Gastroesophageal sphincter (tissue), 4 donors: ENCODE results near the gene P2RX7. TPM values are rescaled to one million over a fixed set of nuclear protein-coding genes. Genes with fewer than 3 reads are reported as not detected.
"Not testable (repeated sequence)": the region's sequence is repeated elsewhere in the genome, so short reads cannot be mapped to it uniquely, and the experiment has no call there.

Experiments used
- ATAC-seq: fragments of 150-250 bp; one replicate; pipeline ENCODE4 v1.9.1; 2016; ENCODE audit warnings: mild to moderate bottlenecking, moderate library complexity
- H3K27ac ChIP-seq, 4 donors: fragments of 200-600 bp; sonication (generic) in 3 of 4; 1 replicate in 3 of 4; 2 replicates in 1 of 4; pipeline ENCODE4 v1.5.1; 2016 to 2019
- H3K27me3 ChIP-seq: fragments of 200-600 bp; sonication (generic); one replicate; pipeline ENCODE4 v1.5.1; 2019
- H3K36me3 ChIP-seq, 2 donors: fragments of 200-600 bp; sonication (generic); one replicate each; pipeline ENCODE4 v1.5.1; 2019; ENCODE audit warnings: control low read depth in 1 of 2
- H3K4me1 ChIP-seq, 3 donors: fragments of 200-600 bp; sonication (generic); 1 replicate in 2 of 3; 2 replicates in 1 of 3; pipeline ENCODE4 v1.5.1; 2016 to 2019; ENCODE audit warnings: control low read depth in 2 of 3
- H3K4me3 ChIP-seq, 2 donors: fragments of 200-600 bp; sonication (generic); one replicate each; pipeline ENCODE4 v1.5.1; 2019; ENCODE audit warnings: mild to moderate bottlenecking in 1 of 2, moderate library complexity in 1 of 2
- H3K9me3 ChIP-seq, 3 donors: fragments of 200-600 bp; sonication (generic); one replicate each; pipeline ENCODE4 v1.5.1; 2017 to 2019; ENCODE audit warnings: control low read depth in 2 of 3
- CTCF ChIP-seq, 4 experiments: fragments of 200-600 bp in 2 of 4; fragments of 450-650 bp in 2 of 4; sonication (generic) in 1 of 4; IDR thresholded peaks; one replicate each; pipeline ENCODE4 v1.5.1; 2017 to 2019; ENCODE audit warnings: antibody characterized with exemption in 4 of 4, mild to moderate bottlenecking in 2 of 4, moderate library complexity in 2 of 4
- EP300 ChIP-seq: sonication (generic); formaldehyde crosslinking; IDR thresholded peaks from one replicate; pipeline ENCODE4 v1.6.1; 2017; ENCODE audit warnings: antibody characterized with exemption, mild to moderate bottlenecking
- POLR2A ChIP-seq, 2 donors: fragments of 450-650 bp; IDR thresholded peaks; one replicate each; pipeline ENCODE4 v1.6.1; 2017; ENCODE audit warnings: antibody characterized with exemption in 2 of 2, mild to moderate bottlenecking in 2 of 2, moderate library complexity in 1 of 2
- POLR2AphosphoS5 ChIP-seq: sonication (generic); formaldehyde crosslinking; IDR thresholded peaks from one replicate; pipeline ENCODE4 v1.6.1; 2017; ENCODE audit warnings: antibody characterized with exemption
- WGBS, 2 donors: methylation state at CpG; one replicate each; pipeline ENCODE4 v1.1.5; 2018; ENCODE audit warnings: low coverage in 1 of 2; 5-methylcytosine and 5-hydroxymethylcytosine counted together
- total RNA-seq, 4 donors: library from RNA; depleted of rRNA; stranded (reverse); fragments of >200 nt; gene quantifications; one replicate each; pipeline ENCODE4 v1.1.0, GENCODE V29; 2016

Gene P2RX7
- total RNA-seq, 4 donors from 2014 or later = 2.0 to 3.3 (median 3.0) TPM

- TF ChIP-seq POLR2A (IDR thresholded peaks at IDR 0.05) = no peak
- Histone ChIP-seq H3K4me3 (no peak overlapping the region), H3K27me3 (no peaks in the 10 kb centered on the region), H3K9me3 (peaks cover 0 to 5% (median 0%) of the 10 kb centered on the region in 3 donors), H3K27ac (no peak overlapping the region), H3K4me1 (no peaks in the 10 kb centered on the region), H3K36me3 (peaks cover 0 to 61% of the 10 kb centered on the region in 2 donors)
- WGBS, 2 donors = 76 to 83% methylated on average over 1 to 2 of the region's 2 CpGs
- ATAC-seq = no peak
Measured at GRCh38 chr12:121162985-121163384, 30.3 kb downstream of the P2RX7 start.

DNA sequence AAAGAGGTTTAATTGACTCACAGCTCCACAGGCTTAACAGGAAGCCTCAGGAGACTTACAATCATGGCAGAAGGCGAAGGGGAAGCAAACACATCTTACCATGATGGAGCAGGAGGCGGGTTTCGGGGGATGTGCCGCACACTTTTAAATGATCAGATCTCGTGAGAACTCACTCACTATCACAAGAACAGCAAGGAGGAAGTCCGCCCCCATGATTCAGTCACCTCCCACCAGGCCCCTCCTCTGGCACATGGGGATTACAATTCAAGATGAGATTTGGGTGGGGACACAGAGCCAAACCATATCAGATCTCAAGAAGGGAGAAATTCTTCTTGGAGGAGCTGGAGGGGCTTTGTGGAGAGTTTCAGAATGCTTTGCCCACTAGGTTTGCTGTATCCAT is 32.2 kb downstream of the P2RX7 start:
- not testable (repeated sequence) for ATAC-seq
- 91 to 100% methylated on average over 4 to 6 of the region's 6 CpGs for WGBS, 2 donors

GRCh38 chr12:121165316-121165715 is 32.6 kb downstream of the P2RX7 start:
- Histone ChIP-seq H3K36me3 (peaks cover 0 to 62% of the 10 kb centered on the region in 2 donors), H3K9me3 (no peaks in the 10 kb centered on the region), H3K27ac (no peak overlapping the region), H3K4me3 (no peak overlapping the region), H3K27me3 (no peaks in the 10 kb centered on the region), H3K4me1 (no peaks in the 10 kb centered on the region)
- TF ChIP-seq POLR2A (IDR thresholded peaks at IDR 0.05) (no peak), EP300 (no peak), CTCF (IDR thresholded peaks at IDR 0.05) (no peak), POLR2AphosphoS5 (no peak)
- no peak for ATAC-seq
- WGBS, 2 donors = 87 to 100% methylated on average over 2 to 3 of the region's 9 CpGs

More for the DNA sequence above, 32.2 kb downstream of the P2RX7 start:
- peaks cover 0 to 62% of the 10 kb centered on the region in 2 donors for H3K36me3 ChIP-seq
- H3K27ac ChIP-seq, H3K4me1 ChIP-seq, H3K9me3 ChIP-seq, H3K4me3 ChIP-seq, H3K27me3 ChIP-seq: not testable (repeated sequence)

DNA sequence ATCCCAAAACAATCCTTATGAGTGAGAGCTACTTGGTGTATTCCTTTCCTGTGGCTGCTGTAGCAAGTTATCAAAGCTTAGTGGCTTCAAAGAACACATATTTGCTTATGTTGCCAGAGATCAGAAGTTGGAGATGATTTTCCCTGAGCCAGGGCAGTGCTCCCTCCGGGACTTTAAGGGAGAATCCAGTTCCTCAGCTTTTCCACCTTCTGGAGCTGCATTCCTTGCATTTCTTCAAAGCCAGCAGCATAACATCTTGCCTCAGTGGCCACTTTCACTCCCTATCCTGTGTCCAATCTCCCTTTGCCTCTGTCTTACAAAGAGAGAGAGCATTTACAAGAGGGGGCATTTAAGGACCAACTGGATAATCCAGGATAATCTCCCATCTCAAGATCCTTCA is 33.7 kb downstream of the P2RX7 start:
- Histone ChIP-seq H3K4me1 (no peaks in the 10 kb centered on the region), H3K36me3 (peaks cover 0 to 62% of the 10 kb centered on the region in 2 donors), H3K27me3 (no peaks in the 10 kb centered on the region), H3K4me3 (no peak overlapping the region), H3K27ac (no peak overlapping the region), H3K9me3 (no peaks in the 10 kb centered on the region)
- TF ChIP-seq EP300 (no peak), POLR2A (IDR thresholded peaks at IDR 0.05) (no peak), POLR2AphosphoS5 (no peak), CTCF (IDR thresholded peaks at IDR 0.05) (no peak)
- WGBS, 2 donors = 88% methylated on average over 1 of the region's 1 CpG; no CpG with 5 or more reads in 1 of the 2 donors
- no peak for ATAC-seq

GRCh38 chr12:121167232-121167820 is 34.6 kb downstream of the P2RX7 start:
- 74 to 79% methylated on average over 10 to 13 of the region's 14 CpGs for WGBS, 2 donors
- Histone ChIP-seq H3K9me3 (no peaks in the 10 kb centered on the region), H3K4me1 (no peaks in the 10 kb centered on the region), H3K4me3 (no peak overlapping the region), H3K36me3 (peaks cover 0 to 59% of the 10 kb centered on the region in 2 donors), H3K27me3 (no peaks in the 10 kb centered on the region), H3K27ac (no peak overlapping the region)
- TF ChIP-seq EP300 (no peak), POLR2A (IDR thresholded peaks at IDR 0.05) (no peak), POLR2AphosphoS5 (no peak), CTCF (IDR thresholded peaks at IDR 0.05) (no peak)
- no peak for ATAC-seq

DNA sequence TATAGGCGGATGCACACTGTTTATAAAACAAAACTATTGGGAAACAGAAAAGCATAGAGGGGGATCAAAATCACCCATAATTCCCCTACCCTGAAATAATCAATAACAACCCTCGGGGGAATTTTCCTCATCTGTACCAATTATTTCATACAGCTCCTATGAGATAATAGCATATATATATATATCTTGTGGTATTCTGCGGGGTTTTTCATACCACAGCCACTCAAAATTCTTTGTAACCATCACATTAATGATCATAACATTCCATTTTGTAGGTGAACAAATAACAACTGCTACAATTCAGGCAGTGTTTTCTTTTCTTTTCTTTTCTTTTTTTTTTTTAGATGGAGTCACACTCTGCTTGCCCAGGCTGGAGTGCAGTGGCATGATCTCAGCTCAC is 35.3 kb downstream of the P2RX7 start:
- H3K27ac ChIP-seq = no peak overlapping the region
- 81 to 93% methylated on average over 2 to 3 of the region's 3 CpGs for WGBS, 2 donors
- no peaks in the 10 kb centered on the region for H3K27me3 ChIP-seq
- ATAC-seq = no peak
- peaks cover 0 to 53% of the 10 kb centered on the region in 2 donors for H3K36me3 ChIP-seq
- TF ChIP-seq CTCF (IDR thresholded peaks at IDR 0.05) (no peak), EP300 (no peak), POLR2AphosphoS5 (no peak), POLR2A (IDR thresholded peaks at IDR 0.05) (no peak)
- no peaks in the 10 kb centered on the region for H3K4me1 ChIP-seq
- no peak overlapping the region for H3K4me3 ChIP-seq
- H3K9me3 ChIP-seq = no peaks in the 10 kb centered on the region
